HUES64 (cell line): Measurements from ENCODE around the gene BSG.

Experiments
- H3K27ac ChIP-seq: 2 replicates; pipeline ENCODE4 v1.7.0; 2013; ENCODE audit warnings: low read depth, low read length, inconsistent platforms
- H3K27me3 ChIP-seq: 2 replicates; pipeline ENCODE4 v1.6.1; 2013; ENCODE audit warnings: mild to moderate bottlenecking, low read length; ENCODE audit not compliant: insufficient read depth
- H3K36me3 ChIP-seq: 2 replicates; pipeline ENCODE4 v1.6.1; 2013; ENCODE audit warnings: mild to moderate bottlenecking, low read length; ENCODE audit not compliant: insufficient read depth
- H3K4me1 ChIP-seq: 2 replicates; pipeline ENCODE4 v1.6.1; 2013; ENCODE audit warnings: mild to moderate bottlenecking, low read length, moderate library complexity; ENCODE audit not compliant: insufficient read depth
- H3K4me3 ChIP-seq: 2 replicates; pipeline ENCODE4 v1.5.1; 2013; ENCODE audit warnings: mild to moderate bottlenecking, low read length, moderate library complexity
- H3K9ac ChIP-seq: 2 replicates; pipeline ENCODE4 v1.6.1; 2013; ENCODE audit warnings: mild to moderate bottlenecking, low read depth, low read length
- H3K9me3 ChIP-seq: 2 replicates; pipeline ENCODE4 v1.6.1; 2013; ENCODE audit warnings: low read depth, low read length; ENCODE audit not compliant: insufficient read depth
- WGBS: fragments of 150-250, 120-280 bp; methylation state at CpG from one replicate; pipeline ENCODE4 v1.1.7; 2013; ENCODE audit warnings: missing lambda C conversion rate; 5-methylcytosine and 5-hydroxymethylcytosine counted together

Gene BSG

GRCh38 chr19:560121-560520 is 12.3 kb upstream of the BSG start:
- Histone ChIP-seq H3K27me3 (no peaks in the 10 kb centered on the region), H3K4me1 (no peaks in the 10 kb centered on the region), H3K4me3 (no peak overlapping the region), H3K27ac (no peak overlapping the region), H3K9me3 (no peaks in the 10 kb centered on the region), H3K36me3 (no peaks in the 10 kb centered on the region), H3K9ac (no peak overlapping the region)
- 86% methylated on average over 10 of the region's 12 CpGs for WGBS

DNA sequence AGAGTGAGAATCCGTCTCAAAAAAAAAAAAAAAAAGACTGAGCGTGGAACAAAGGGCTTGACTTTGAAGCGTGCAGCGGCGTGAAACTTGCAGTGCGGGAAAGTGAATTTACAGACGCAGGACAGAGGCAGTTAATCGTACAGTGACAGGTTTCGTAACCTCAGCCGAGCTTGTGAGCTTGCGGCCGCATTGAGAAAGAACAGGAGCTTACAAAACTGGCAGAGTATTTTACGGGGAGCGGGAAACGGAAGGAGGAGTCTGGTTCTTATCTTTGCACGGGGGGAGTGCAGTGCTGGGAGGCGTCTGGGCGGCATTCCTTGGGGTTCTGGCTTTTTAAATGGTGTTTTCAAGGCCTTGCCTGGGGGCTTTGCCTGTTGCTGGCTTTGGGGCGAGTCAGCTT is 6.0 kb upstream of the BSG start:
- no peaks in the 10 kb centered on the region for H3K4me1 ChIP-seq
- H3K36me3 ChIP-seq, result no peaks in the 10 kb centered on the region
- no peaks in the 10 kb centered on the region for H3K9me3 ChIP-seq
- H3K27me3 ChIP-seq, result no peaks in the 10 kb centered on the region
- no peak overlapping the region for H3K4me3 ChIP-seq
- WGBS, result 88% methylated on average over 19 of the region's 19 CpGs
- no peak overlapping the region for H3K27ac ChIP-seq
- H3K9ac ChIP-seq, result no peak overlapping the region

DNA sequence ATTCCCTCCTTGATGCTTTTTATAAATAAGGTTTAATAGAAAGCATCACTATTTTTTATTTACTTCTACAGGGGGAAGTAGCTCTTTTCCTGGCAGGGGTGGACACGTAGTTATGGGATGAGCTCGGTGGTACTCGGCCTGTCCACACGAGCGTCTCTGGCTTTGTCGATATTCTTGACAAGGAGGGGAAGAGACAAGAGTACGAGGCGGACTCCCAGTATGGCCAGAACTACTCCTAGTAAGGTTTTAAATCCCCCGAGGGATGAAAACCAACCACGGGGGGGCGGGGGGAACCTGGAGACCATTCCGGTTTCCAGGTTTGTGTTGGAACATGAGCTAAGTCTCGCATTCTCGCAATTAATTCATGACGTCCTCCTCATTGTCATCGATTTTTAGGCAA is 5.6 kb upstream of the BSG start:
- H3K27me3 ChIP-seq, result no peaks in the 10 kb centered on the region
- no peak overlapping the region for H3K4me3 ChIP-seq
- no peaks in the 10 kb centered on the region for H3K9me3 ChIP-seq
- no peak overlapping the region for H3K27ac ChIP-seq
- H3K4me1 ChIP-seq, result no peaks in the 10 kb centered on the region
- 89% methylated on average over 16 of the region's 16 CpGs for WGBS
- no peak overlapping the region for H3K9ac ChIP-seq
- H3K36me3 ChIP-seq, result no peaks in the 10 kb centered on the region

DNA sequence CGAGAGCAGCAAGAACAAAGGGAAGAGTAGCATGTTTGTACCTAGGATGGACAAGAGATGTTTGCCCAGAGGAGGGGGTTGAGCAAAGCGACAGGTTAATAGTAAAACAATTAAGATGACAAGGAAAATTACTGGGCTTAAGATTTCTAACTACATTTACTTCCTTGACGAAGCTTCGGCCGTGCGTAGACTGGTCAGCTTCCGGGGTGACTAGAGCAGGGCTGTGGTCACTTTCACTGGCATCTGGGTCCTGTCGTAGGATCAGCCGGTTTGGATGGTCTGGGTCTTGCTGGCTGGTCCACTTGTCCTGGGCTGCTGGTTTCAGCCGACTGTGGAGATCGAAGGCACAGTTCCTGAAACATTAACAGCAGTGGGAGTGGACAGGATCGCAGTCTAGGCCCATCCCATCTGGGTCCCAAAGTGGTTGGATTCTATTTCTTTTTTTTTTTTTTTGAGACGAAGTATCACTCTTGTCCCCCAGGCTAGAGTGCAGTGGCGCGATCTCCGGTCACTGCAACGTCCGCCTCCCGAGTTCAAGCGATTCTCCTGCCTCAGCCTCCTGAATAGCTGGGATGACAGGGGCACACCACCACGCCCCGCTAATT is 5.0 kb upstream of the BSG start:
- no peaks in the 10 kb centered on the region for H3K27me3 ChIP-seq
- no peak overlapping the region for H3K9ac ChIP-seq
- no peaks in the 10 kb centered on the region for H3K36me3 ChIP-seq
- no peaks in the 10 kb centered on the region for H3K9me3 ChIP-seq
- H3K27ac ChIP-seq, result no peak overlapping the region
- H3K4me3 ChIP-seq, result no peak overlapping the region
- WGBS, result 95% methylated on average over 22 of the region's 22 CpGs
- no peaks in the 10 kb centered on the region for H3K4me1 ChIP-seq

DNA sequence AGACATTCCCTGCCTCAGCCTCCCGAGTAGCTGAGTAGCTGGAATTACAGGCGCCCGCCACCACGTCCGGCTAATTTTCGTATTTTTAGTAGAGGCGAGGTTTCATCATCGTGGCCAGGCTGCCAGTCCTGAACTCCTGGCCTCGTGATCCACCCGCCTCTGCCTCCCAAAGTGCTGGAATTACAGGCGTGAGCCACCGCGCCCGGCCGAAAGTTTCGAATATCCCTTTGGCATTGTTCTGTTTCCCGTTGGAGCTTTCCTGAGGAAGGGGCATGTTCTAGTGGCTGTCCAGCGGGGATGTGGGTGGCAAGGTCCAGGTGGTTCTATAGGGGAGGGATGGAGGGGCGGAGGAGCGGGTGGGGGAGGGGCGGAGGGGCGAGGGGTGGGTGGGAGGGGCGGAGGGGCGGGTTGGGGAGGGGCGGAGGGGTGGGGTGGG is 2.1 kb upstream of the BSG start:
- Histone ChIP-seq H3K36me3 (no peaks in the 10 kb centered on the region), H3K4me1 (peaks cover 4% of the 10 kb centered on the region; the same call in 1 of the 2 replicates), H3K4me3 (no peak overlapping the region), H3K27me3 (no peaks in the 10 kb centered on the region), H3K9me3 (no peaks in the 10 kb centered on the region), H3K9ac (no peak overlapping the region), H3K27ac (no peak overlapping the region)
- WGBS, result 95% methylated on average over 18 of the region's 25 CpGs

GRCh38 chr19:570937-571565 is 1.3 kb upstream of the BSG start:
- Histone ChIP-seq H3K4me3 (peak overlapping the region; percentile 94), H3K36me3 (0 out of 2 replicates have a peak, but pooled peaks cover under 1% of the 10 kb centered on the region), H3K27ac (peak overlapping the region; percentile 77), H3K9ac (peak overlapping the region; percentile 85), H3K4me1 (peaks cover 4% of the 10 kb centered on the region; the same call in 1 of the 2 replicates), H3K9me3 (no peaks in the 10 kb centered on the region), H3K27me3 (no peaks in the 10 kb centered on the region)
- WGBS, result 6% methylated on average over 45 of the region's 45 CpGs

GRCh38 chr19:571566-571974 is 826 bp upstream of the BSG start:
- Histone ChIP-seq H3K27ac (peak overlapping the region; percentile 77), H3K36me3 (0 out of 2 replicates have a peak, but pooled peaks cover 3% of the 10 kb centered on the region), H3K27me3 (no peaks in the 10 kb centered on the region), H3K9me3 (no peaks in the 10 kb centered on the region), H3K4me3 (peak overlapping the region; percentile 94), H3K9ac (peak overlapping the region; percentile 85), H3K4me1 (peaks cover 4% of the 10 kb centered on the region; the same call in 1 of the 2 replicates)
- WGBS, result 1% methylated on average over 14 of the region's 14 CpGs

DNA sequence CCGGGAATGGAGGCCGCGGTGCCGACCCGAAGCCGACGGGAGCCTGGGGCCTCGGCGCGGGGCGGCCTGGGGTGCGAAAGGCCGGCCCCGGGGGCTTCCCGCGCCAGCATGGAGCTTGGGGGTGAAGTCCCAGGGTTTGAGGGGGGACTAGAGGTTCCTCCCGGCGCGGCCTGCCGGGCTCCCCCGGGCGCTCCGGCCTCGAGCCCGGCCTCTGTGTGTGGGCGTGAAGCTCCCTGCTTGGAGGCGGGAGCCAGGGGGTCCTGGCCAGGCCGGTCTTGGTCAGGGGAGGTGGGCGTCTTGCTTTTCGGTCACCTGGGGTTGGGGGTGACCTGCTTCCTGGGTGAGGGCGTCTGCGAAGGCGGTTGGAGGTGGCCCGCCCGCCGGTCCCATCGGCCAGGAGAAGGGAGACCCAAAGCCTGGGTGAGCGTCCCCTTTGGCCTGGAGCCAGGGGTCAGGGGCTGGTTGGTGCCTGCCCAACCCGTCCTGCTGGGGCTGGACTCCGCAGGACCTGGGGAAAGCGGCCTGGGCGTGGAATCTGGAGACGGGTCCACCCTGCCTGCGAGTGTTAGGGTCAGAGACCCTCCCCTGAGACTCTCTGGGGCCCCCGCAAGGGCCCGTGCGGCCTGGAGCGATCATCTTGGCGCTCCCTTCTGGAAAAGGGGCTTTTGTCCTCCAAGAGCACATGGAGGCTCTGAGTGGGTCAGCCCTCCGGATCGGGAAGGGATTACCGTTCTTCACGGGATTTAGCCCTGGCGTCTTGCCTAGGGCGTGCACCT is 535 bp downstream of the BSG start:
- H3K27ac ChIP-seq, result peak overlapping the region; percentile 84
- peak overlapping the region; percentile 96 for H3K9ac ChIP-seq
- H3K27me3 ChIP-seq, result no peaks in the 10 kb centered on the region
- peaks cover 11% of the 10 kb centered on the region for H3K36me3 ChIP-seq
- peaks cover 4% of the 10 kb centered on the region; the same call in 1 of the 2 replicates for H3K4me1 ChIP-seq
- WGBS, result 1% methylated on average over 55 of the region's 55 CpGs
- no peaks in the 10 kb centered on the region for H3K9me3 ChIP-seq
- peak overlapping the region; percentile 94 for H3K4me3 ChIP-seq

GRCh38 chr19:573519-573825 is 1.1 kb downstream of the BSG start:
- no peaks in the 10 kb centered on the region for H3K9me3 ChIP-seq
- H3K4me1 ChIP-seq, result peaks cover 4% of the 10 kb centered on the region; the same call in 1 of the 2 replicates
- WGBS, result 3% methylated on average over 15 of the region's 15 CpGs
- H3K27ac ChIP-seq, result peak overlapping the region; percentile 84
- H3K27me3 ChIP-seq, result no peaks in the 10 kb centered on the region
- peak overlapping the region; percentile 94 for H3K4me3 ChIP-seq
- H3K9ac ChIP-seq, result peak overlapping the region; percentile 96
- peaks cover 16% of the 10 kb centered on the region for H3K36me3 ChIP-seq

- Histone ChIP-seq H3K27ac (no peak overlapping the region), H3K36me3 (peaks cover 27% of the 10 kb centered on the region), H3K27me3 (no peaks in the 10 kb centered on the region), H3K4me3 (peak overlapping the region; percentile 94), H3K9me3 (no peaks in the 10 kb centered on the region), H3K4me1 (peaks cover 4% of the 10 kb centered on the region; the same call in 1 of the 2 replicates), H3K9ac (peak overlapping the region; percentile 37; the same call in 1 of the 2 replicates)
- 36% methylated on average over 31 of the region's 32 CpGs for WGBS
These were observed 2.5 kb downstream of the BSG start for GRCh38 chr19:574658-575526.
